Measurements from ENCODE around the gene PPP1R37.

The PPP1R37 gene

DNA sequence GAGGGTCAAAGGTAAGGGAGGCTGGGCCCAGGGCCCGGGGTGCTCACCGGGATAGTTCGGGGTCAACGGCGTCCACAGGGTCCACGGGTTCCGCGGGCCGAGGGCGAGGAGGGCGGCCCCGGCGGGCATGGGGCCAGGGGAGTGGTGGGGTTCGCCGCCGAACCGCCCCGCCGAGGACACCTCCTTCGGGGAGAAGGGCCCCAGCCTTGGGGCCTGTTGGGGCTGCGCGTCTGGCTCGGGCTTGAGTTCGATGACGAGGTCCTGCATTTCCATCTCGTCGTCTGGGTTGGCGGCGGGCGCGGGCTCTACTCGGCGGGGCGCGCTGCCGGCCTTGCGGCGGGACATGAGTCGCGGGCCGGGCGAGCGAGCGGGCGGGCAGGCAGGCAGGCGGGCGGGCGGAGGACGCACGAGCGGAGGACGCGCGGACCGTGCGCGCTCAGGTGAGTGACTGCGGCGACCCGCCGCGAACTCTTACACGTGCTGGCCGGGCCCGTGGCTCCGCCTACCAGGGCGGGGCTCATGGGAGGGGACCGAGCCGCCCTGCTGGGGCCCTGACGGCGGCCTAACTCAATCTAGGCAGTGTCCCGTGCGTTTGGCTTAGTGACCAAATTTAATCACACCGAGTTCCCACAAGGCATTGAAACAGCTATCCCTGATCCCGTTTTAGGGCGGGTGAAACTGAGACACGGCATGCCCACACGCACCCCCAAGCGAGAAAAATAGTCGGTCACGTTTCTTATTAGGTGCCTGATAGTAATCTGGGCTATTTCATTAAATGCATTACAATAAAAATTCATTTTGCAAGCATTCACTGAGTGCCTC lies 16.7 kb upstream of the PPP1R37 start, which contains the start of gene ZNF296 (continued):
- TF ChIP-seq ZNF274 (IDR thresholded peaks at IDR 0.05; ENCODE audit: low read length) (no peak), ZNF274 (tag by site-specific recombination; IDR thresholded peaks at IDR 0.05; ENCODE audit: borderline replicate concordance) (no peak), ZNF16 (tag by site-specific recombination; IDR thresholded peaks at IDR 0.05; ENCODE audit: low read depth) (no peak), ZNF19 (tag by site-specific recombination; IDR thresholded peaks at IDR 0.05; ENCODE audit: low read depth) (no peak), ZNF416 (tag by site-specific recombination; IDR thresholded peaks at IDR 0.05) (no peak), ZNF544 (tag by site-specific recombination; IDR thresholded peaks at IDR 0.05) (no peak), ZBTB20 (tag by site-specific recombination; IDR thresholded peaks at IDR 0.05) (peak; percentile 94), KLF7 (tag by site-specific recombination; IDR thresholded peaks at IDR 0.05; ENCODE audit: borderline replicate concordance) (no peak), ZNF423 (tag by site-specific recombination; IDR thresholded peaks at IDR 0.05) (no peak), ZNF571 (tag by site-specific recombination; IDR thresholded peaks at IDR 0.05) (no peak), ZNF266 (tag by site-specific recombination; IDR thresholded peaks at IDR 0.05; ENCODE audit: low read depth) (no peak), ZNF146 (tag by site-specific recombination; IDR thresholded peaks at IDR 0.05) (no peak), SP2 (tag by site-specific recombination; IDR thresholded peaks at IDR 0.05) (peak; percentile 62), ZNF629 (tag by site-specific recombination; IDR thresholded peaks at IDR 0.05) (0 out of 2 replicates have a peak, but pooled peaks have one; percentile 16), ZNF473 (tag by site-specific recombination; IDR thresholded peaks at IDR 0.05) (no peak), ZXDB (tag by site-specific recombination; IDR thresholded peaks at IDR 0.05) (0 out of 2 replicates have a peak, but pooled peaks have one; percentile 51), ZNF10 (tag by site-specific recombination; IDR thresholded peaks at IDR 0.05) (no peak)
- TF ChIP-seq, protein P1, sequence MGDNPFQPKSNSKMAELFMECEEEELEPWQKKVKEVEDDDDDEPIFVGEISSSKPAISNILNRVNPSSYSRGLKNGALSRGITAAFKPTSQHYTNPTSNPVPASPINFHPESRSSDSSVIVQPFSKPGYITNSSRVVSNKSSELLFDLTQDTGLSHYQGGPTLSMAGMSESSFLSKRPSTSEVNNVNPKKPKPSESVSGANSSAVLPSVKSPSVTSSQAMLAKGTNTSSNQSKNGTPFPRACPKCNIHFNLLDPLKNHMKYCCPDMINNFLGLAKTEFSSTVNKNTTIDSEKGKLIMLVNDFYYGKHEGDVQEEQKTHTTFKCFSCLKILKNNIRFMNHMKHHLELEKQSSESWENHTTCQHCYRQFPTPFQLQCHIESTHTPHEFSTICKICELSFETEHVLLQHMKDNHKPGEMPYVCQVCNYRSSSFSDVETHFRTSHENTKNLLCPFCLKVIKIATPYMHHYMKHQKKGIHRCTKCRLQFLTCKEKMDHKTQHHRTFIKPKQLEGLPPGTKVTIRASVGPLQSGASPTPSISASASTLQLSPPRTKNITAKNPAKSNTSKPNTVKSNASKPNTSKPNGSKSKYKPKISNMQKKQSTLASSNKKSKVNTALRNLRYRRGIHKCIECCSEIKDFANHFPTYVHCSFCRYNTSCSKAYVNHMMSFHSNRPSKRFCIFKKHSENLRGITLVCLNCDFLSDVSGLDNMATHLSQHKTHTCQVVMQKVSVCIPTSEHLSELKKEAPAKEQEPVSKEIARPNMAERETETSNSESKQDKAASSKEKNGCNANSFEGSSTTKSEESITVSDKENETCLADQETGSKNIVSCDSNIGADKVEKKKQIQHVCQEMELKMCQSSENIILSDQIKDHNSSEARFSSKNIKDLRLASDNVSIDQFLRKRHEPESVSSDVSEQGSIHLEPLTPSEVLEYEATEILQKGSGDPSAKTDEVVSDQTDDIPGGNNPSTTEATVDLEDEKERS (tag by site-specific recombination; IDR thresholded peaks at IDR 0.05), result no peak
- TF ChIP-seq, protein P2, sequence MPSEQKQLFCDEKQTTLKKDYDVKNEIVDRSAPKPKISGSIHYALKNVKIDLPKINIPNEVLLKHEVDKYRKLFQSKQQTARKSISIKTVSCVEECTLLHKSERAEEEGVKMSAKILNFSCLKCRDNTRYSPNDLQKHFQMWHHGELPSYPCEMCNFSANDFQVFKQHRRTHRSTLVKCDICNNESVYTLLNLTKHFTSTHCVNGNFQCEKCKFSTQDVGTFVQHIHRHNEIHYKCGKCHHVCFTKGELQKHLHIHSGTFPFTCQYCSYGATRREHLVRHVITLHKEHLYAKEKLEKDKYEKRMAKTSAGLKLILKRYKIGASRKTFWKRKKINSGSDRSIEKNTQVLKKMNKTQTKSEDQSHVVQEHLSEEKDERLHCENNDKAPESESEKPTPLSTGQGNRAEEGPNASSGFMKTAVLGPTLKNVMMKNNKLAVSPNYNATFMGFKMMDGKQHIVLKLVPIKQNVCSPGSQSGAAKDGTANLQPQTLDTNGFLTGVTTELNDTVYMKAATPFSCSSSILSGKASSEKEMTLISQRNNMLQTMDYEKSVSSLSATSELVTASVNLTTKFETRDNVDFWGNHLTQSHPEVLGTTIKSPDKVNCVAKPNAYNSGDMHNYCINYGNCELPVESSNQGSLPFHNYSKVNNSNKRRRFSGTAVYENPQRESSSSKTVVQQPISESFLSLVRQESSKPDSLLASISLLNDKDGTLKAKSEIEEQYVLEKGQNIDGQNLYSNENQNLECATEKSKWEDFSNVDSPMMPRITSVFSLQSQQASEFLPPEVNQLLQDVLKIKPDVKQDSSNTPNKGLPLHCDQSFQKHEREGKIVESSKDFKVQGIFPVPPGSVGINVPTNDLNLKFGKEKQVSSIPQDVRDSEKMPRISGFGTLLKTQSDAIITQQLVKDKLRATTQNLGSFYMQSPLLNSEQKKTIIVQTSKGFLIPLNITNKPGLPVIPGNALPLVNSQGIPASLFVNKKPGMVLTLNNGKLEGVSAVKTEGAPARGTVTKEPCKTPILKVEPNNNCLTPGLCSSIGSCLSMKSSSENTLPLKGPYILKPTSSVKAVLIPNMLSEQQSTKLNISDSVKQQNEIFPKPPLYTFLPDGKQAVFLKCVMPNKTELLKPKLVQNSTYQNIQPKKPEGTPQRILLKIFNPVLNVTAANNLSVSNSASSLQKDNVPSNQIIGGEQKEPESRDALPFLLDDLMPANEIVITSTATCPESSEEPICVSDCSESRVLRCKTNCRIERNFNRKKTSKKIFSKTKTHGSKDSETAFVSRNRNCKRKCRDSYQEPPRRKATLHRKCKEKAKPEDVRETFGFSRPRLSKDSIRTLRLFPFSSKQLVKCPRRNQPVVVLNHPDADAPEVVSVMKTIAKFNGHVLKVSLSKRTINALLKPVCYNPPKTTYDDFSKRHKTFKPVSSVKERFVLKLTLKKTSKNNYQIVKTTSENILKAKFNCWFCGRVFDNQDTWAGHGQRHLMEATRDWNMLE (tag by site-specific recombination; conservative IDR thresholded peaks at IDR 0.05; ENCODE audit: low read depth), result no peak
- TF ChIP-seq, protein P3, sequence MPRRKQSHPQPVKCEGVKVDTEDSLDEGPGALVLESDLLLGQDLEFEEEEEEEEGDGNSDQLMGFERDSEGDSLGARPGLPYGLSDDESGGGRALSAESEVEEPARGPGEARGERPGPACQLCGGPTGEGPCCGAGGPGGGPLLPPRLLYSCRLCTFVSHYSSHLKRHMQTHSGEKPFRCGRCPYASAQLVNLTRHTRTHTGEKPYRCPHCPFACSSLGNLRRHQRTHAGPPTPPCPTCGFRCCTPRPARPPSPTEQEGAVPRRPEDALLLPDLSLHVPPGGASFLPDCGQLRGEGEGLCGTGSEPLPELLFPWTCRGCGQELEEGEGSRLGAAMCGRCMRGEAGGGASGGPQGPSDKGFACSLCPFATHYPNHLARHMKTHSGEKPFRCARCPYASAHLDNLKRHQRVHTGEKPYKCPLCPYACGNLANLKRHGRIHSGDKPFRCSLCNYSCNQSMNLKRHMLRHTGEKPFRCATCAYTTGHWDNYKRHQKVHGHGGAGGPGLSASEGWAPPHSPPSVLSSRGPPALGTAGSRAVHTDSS (tag by site-specific recombination; IDR thresholded peaks at IDR 0.05), result no peak
- TF ChIP-seq, protein P4, sequence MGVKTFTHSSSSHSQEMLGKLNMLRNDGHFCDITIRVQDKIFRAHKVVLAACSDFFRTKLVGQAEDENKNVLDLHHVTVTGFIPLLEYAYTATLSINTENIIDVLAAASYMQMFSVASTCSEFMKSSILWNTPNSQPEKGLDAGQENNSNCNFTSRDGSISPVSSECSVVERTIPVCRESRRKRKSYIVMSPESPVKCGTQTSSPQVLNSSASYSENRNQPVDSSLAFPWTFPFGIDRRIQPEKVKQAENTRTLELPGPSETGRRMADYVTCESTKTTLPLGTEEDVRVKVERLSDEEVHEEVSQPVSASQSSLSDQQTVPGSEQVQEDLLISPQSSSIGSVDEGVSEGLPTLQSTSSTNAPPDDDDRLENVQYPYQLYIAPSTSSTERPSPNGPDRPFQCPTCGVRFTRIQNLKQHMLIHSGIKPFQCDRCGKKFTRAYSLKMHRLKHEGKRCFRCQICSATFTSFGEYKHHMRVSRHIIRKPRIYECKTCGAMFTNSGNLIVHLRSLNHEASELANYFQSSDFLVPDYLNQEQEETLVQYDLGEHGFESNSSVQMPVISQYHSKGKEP (tag by site-specific recombination; IDR thresholded peaks at IDR 0.05), result peak; percentile 5; the same call in 1 of the 2 replicates
- TF ChIP-seq, protein P5, sequence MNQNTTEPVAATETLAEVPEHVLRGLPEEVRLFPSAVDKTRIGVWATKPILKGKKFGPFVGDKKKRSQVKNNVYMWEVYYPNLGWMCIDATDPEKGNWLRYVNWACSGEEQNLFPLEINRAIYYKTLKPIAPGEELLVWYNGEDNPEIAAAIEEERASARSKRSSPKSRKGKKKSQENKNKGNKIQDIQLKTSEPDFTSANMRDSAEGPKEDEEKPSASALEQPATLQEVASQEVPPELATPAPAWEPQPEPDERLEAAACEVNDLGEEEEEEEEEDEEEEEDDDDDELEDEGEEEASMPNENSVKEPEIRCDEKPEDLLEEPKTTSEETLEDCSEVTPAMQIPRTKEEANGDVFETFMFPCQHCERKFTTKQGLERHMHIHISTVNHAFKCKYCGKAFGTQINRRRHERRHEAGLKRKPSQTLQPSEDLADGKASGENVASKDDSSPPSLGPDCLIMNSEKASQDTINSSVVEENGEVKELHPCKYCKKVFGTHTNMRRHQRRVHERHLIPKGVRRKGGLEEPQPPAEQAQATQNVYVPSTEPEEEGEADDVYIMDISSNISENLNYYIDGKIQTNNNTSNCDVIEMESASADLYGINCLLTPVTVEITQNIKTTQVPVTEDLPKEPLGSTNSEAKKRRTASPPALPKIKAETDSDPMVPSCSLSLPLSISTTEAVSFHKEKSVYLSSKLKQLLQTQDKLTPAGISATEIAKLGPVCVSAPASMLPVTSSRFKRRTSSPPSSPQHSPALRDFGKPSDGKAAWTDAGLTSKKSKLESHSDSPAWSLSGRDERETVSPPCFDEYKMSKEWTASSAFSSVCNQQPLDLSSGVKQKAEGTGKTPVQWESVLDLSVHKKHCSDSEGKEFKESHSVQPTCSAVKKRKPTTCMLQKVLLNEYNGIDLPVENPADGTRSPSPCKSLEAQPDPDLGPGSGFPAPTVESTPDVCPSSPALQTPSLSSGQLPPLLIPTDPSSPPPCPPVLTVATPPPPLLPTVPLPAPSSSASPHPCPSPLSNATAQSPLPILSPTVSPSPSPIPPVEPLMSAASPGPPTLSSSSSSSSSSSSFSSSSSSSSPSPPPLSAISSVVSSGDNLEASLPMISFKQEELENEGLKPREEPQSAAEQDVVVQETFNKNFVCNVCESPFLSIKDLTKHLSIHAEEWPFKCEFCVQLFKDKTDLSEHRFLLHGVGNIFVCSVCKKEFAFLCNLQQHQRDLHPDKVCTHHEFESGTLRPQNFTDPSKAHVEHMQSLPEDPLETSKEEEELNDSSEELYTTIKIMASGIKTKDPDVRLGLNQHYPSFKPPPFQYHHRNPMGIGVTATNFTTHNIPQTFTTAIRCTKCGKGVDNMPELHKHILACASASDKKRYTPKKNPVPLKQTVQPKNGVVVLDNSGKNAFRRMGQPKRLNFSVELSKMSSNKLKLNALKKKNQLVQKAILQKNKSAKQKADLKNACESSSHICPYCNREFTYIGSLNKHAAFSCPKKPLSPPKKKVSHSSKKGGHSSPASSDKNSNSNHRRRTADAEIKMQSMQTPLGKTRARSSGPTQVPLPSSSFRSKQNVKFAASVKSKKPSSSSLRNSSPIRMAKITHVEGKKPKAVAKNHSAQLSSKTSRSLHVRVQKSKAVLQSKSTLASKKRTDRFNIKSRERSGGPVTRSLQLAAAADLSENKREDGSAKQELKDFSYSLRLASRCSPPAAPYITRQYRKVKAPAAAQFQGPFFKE (tag by site-specific recombination; IDR thresholded peaks at IDR 0.05; ENCODE audit: borderline replicate concordance), result no peak

All from HEK293 (cell line).